HepG2 (cell line): ENCODE measurements around the gene CCDC83. TPM values are rescaled to one million over a fixed set of nuclear protein-coding genes. Genes with fewer than 3 reads are reported as not detected.

Experiments used
- CBFB ChIP-seq: sonication (generic); formaldehyde crosslinking; IDR thresholded peaks from 2 replicates; pipeline ENCODE4 v1.4.0; 2020; ENCODE audit warnings: missing genetic modification reagents
- ELF4 ChIP-seq: sonication (generic); formaldehyde crosslinking; IDR thresholded peaks from 2 replicates; pipeline ENCODE4 v1.5.0; 2020; ENCODE audit warnings: missing genetic modification reagents, mild to moderate bottlenecking, moderate library complexity, borderline replicate concordance
- GTF3A ChIP-seq: sonication (generic); formaldehyde crosslinking; conservative IDR thresholded peaks from 2 replicates; pipeline ENCODE4 v1.4.0; 2020; ENCODE audit warnings: mild to moderate bottlenecking, missing genetic modification reagents
- ISL2 ChIP-seq: sonication (generic); formaldehyde crosslinking; IDR thresholded peaks from 2 replicates; pipeline ENCODE4 v1.5.0; 2020; ENCODE audit warnings: missing genetic modification reagents
- MAFG ChIP-seq: sonication (generic); formaldehyde crosslinking; IDR thresholded peaks from 2 replicates; pipeline ENCODE4 v1.5.1; 2020; ENCODE audit warnings: mild to moderate bottlenecking, missing genetic modification reagents
- SAP130 ChIP-seq: IDR thresholded peaks from 2 replicates; pipeline ENCODE4 v1.6.1; 2016; ENCODE audit warnings: low read depth
- SMAD9 ChIP-seq: sonication (generic); formaldehyde crosslinking; IDR thresholded peaks from 2 replicates; pipeline ENCODE4 v1.5.1; 2020; ENCODE audit warnings: mild to moderate bottlenecking, missing genetic modification reagents
- SMARCE1 ChIP-seq: fragments of 450-650 bp; IDR thresholded peaks from 2 replicates; pipeline ENCODE4 v1.6.1; 2017; ENCODE audit warnings: borderline replicate concordance
- SMYD3 ChIP-seq: sonication (generic); formaldehyde crosslinking; IDR thresholded peaks from 2 replicates; pipeline ENCODE4 v1.8.1; 2023; ENCODE audit warnings: mild to moderate bottlenecking, missing genetic modification reagents
- SOX13 ChIP-seq, 3 experiments: fragments of 450-650 bp in 1 of 3; sonication (generic) in 1 of 3; formaldehyde crosslinking in 1 of 3; IDR thresholded peaks in 2 of 3; conservative IDR thresholded peaks in 1 of 3; 2 replicates each; pipeline versions ENCODE4 v1.5.0 to v1.6.1; 2016 to 2020; ENCODE audit warnings: antibody characterized with exemption in 1 of 3, mild to moderate bottlenecking in 1 of 3, missing compliant biosample characterization in 1 of 3, missing genetic modification reagents in 1 of 3, moderate library complexity in 1 of 3
- SP2 ChIP-seq: sonication (generic); formaldehyde crosslinking; IDR thresholded peaks from 2 replicates; pipeline ENCODE4 v1.5.1; 2020; ENCODE audit warnings: mild to moderate bottlenecking, missing genetic modification reagents
- SP5 ChIP-seq: IDR thresholded peaks from 2 replicates; pipeline ENCODE4 v1.6.1; 2016; ENCODE audit warnings: low read depth, borderline replicate concordance
- SSRP1 ChIP-seq: IDR thresholded peaks from 2 replicates; pipeline ENCODE4 v1.6.1; 2016; ENCODE audit warnings: control low read depth
- ZNF17 ChIP-seq: sonication (generic); formaldehyde crosslinking; IDR thresholded peaks from 2 replicates; pipeline ENCODE4 v1.5.0; 2020; ENCODE audit warnings: mild to moderate bottlenecking, missing genetic modification reagents
- ZNF24 ChIP-seq: fragments of 450-650 bp; IDR thresholded peaks from 2 replicates; pipeline ENCODE4 v1.6.1; 2017; ENCODE audit warnings: antibody characterized with exemption, mild to moderate bottlenecking
- ZNF775 ChIP-seq: sonication (generic); formaldehyde crosslinking; IDR thresholded peaks from 2 replicates; pipeline ENCODE4 v1.4.0; 2020; ENCODE audit warnings: missing genetic modification reagents, mild to moderate bottlenecking, moderate library complexity, borderline replicate concordance
- polyA plus RNA-seq, 8 experiments: library from polyadenylated mRNA; depleted of rRNA in 3 of 8; stranded (reverse) in 7 of 8; unstranded in 1 of 8; fragments of >200 nt; fragmentation: Illumina TruSeq in 4 of 8; extraction: Trizol in 4 of 8; gene quantifications; 2 replicates each; pipeline versions ENCODE4 v1.2.1 to v1.2.3, GENCODE V29; 2011 to 2016; ENCODE audit warnings: low read depth in 4 of 8, missing spikeins in 1 of 8, mixed read lengths in 1 of 8; ENCODE audit not compliant: insufficient read depth in 1 of 8
- total RNA-seq, 5 experiments: library from RNA; depleted of rRNA; stranded (reverse); fragments of >200 nt; fragmentation: Illumina TruSeq; extraction: Trizol; gene quantifications; 2 replicates each; pipeline ENCODE4 v1.2.3, GENCODE V29; 2016; ENCODE audit warnings: low read depth in 1 of 5
- TF ChIP-seq, protein P1 (sequence below): sonication (generic); formaldehyde crosslinking; IDR thresholded peaks from 2 replicates; pipeline ENCODE4 v1.8.1; 2023; ENCODE audit warnings: missing genetic modification reagents, inconsistent platforms, borderline replicate concordance
- TF ChIP-seq, protein P2 (sequence below): sonication (generic); formaldehyde crosslinking; IDR thresholded peaks from one replicate; pipeline ENCODE4 v1.5.1; 2020; ENCODE audit warnings: mild to moderate bottlenecking, missing genetic modification reagents; ENCODE audit errors: not compliant biosample characterization

CCDC83 gene
- total and polyA plus RNA-seq, 2 of the 13 experiments (the other 11 are each of a cell fraction or from before 2014, with no cell fraction given) = not detected

DNA sequence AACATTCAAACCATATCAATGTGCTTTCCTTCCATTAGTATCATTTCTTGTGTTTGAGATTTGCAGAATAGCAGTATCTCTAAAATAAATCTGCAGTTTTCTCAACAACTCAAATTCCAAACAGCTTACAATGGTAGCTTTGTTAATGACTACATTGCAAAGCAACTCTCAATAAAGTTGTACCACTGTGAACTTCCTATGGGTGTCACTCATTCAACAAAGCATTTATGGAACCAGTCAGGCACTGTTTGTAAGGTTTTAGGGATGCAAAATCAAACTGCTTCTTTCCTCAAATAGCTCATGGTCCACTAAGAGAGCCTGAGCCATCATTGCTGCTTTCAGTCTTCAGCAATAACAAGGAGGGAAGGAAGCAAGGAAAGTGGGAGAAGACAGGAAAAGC lies 91.0 kb downstream of the CCDC83 start (continued):
- TF ChIP-seq ELF4 (no peak), GTF3A (CRISPR knock-in tag) (no peak), ZNF17 (CRISPR knock-in tag) (no peak), SMARCE1 (no peak), ZNF775 (CRISPR knock-in tag) (no peak), ISL2 (CRISPR knock-in tag) (no peak), SSRP1 (CRISPR knock-in tag) (no peak), SMYD3 (no peak), SP5 (CRISPR knock-in tag) (no peak), MAFG (CRISPR knock-in tag) (no peak), SP2 (CRISPR knock-in tag) (no peak), CBFB (CRISPR knock-in tag) (no peak), SAP130 (0 out of 2 replicates have a peak, but pooled peaks have one; percentile 25), ZNF24 (no peak), SMAD9 (CRISPR knock-in tag) (no peak), SOX13 (IDR thresholded peaks at IDR 0.05) (no peak), SOX13 (CRISPR knock-in tag; conservative IDR thresholded peaks at IDR 0.05 in 1 of 2, IDR thresholded peaks at IDR 0.05 in 1 of 2) (peak in 1 of 2 experiments; percentile 32; a peak in 1 of 4 replicates)
- TF ChIP-seq, protein P1, sequence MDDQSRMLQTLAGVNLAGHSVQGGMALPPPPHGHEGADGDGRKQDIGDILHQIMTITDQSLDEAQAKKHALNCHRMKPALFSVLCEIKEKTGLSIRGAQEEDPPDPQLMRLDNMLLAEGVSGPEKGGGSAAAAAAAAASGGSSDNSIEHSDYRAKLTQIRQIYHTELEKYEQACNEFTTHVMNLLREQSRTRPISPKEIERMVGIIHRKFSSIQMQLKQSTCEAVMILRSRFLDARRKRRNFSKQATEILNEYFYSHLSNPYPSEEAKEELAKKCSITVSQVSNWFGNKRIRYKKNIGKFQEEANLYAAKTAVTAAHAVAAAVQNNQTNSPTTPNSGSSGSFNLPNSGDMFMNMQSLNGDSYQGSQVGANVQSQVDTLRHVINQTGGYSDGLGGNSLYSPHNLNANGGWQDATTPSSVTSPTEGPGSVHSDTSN (CRISPR knock-in tag) = no peak
- TF ChIP-seq, protein P2, sequence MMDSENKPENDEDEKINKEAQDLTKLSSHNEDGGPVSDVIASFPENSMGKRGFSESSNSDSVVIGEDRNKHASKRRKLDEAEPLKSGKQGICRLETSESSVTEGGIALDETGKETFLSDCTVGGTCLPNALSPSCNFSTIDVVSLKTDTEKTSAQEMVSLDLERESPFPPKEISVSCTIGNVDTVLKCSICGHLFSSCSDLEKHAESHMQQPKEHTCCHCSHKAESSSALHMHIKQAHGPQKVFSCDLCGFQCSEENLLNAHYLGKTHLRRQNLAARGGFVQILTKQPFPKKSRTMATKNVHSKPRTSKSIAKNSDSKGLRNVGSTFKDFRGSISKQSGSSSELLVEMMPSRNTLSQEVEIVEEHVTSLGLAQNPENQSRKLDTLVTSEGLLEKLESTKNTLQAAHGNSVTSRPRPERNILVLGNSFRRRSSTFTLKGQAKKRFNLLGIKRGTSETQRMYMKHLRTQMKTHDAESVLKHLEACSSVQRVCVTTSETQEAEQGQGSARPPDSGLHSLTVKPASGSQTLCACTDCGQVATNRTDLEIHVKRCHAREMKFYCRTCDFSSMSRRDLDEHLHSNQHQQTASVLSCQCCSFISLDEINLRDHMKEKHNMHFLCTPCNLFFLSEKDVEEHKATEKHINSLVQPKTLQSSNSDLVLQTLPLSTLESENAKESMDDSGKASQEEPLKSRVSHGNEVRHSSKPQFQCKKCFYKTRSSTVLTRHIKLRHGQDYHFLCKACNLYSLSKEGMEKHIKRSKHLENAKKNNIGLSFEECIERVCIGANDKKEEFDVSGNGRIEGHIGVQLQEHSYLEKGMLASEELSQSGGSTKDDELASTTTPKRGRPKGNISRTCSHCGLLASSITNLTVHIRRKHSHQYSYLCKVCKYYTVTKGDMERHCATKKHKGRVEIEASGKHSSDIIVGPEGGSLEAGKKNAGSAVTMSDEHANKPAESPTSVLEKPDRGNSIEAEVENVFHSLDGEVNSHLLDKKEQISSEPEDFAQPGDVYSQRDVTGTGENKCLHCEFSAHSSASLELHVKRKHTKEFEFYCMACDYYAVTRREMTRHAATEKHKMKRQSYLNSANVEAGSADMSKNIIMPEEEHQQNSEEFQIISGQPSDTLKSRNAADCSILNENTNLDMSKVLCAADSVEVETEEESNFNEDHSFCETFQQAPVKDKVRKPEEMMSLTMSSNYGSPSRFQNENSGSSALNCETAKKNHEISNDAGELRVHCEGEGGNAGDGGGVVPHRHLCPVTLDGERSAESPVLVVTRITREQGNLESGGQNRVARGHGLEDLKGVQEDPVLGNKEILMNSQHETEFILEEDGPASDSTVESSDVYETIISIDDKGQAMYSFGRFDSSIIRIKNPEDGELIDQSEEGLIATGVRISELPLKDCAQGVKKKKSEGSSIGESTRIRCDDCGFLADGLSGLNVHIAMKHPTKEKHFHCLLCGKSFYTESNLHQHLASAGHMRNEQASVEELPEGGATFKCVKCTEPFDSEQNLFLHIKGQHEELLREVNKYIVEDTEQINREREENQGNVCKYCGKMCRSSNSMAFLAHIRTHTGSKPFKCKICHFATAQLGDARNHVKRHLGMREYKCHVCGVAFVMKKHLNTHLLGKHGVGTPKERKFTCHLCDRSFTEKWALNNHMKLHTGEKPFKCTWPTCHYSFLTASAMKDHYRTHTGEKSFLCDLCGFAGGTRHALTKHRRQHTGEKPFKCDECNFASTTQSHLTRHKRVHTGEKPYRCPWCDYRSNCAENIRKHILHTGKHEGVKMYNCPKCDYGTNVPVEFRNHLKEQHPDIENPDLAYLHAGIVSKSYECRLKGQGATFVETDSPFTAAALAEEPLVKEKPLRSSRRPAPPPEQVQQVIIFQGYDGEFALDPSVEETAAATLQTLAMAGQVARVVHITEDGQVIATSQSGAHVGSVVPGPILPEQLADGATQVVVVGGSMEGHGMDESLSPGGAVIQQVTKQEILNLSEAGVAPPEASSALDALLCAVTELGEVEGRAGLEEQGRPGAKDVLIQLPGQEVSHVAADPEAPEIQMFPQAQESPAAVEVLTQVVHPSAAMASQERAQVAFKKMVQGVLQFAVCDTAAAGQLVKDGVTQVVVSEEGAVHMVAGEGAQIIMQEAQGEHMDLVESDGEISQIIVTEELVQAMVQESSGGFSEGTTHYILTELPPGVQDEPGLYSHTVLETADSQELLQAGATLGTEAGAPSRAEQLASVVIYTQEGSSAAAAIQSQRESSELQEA (CRISPR knock-in tag) = no peak
